ENCODE data around the gene SMYD2.

DNA sequence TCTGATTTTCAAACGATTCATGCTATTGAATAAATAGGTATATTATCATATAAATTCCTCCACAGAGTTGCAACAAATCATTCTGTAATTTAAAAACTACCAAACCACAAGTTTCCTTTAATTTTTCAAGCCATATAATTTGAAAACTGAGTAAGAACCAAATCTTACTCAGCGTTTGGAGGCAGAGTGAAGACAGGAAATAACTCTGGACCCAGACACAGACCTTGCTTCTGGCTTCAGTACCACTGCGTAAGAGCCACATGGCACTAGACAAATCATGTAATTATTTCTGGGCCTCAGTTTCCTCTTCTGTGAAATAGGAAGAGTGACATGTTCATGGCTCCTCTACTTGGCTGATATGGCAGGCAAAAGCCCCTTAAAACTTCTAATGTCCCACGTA, 82.4 kb downstream of the SMYD2 start:
- TF ChIP-seq, protein P1, sequence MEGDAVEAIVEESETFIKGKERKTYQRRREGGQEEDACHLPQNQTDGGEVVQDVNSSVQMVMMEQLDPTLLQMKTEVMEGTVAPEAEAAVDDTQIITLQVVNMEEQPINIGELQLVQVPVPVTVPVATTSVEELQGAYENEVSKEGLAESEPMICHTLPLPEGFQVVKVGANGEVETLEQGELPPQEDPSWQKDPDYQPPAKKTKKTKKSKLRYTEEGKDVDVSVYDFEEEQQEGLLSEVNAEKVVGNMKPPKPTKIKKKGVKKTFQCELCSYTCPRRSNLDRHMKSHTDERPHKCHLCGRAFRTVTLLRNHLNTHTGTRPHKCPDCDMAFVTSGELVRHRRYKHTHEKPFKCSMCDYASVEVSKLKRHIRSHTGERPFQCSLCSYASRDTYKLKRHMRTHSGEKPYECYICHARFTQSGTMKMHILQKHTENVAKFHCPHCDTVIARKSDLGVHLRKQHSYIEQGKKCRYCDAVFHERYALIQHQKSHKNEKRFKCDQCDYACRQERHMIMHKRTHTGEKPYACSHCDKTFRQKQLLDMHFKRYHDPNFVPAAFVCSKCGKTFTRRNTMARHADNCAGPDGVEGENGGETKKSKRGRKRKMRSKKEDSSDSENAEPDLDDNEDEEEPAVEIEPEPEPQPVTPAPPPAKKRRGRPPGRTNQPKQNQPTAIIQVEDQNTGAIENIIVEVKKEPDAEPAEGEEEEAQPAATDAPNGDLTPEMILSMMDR (IDR thresholded peaks at IDR 0.05; ENCODE audit: borderline replicate concordance, extremely low read depth, low read length, poor library complexity, severe bottlenecking) = no peak
- no peak for TF ChIP-seq EZH2 (IDR thresholded peaks at IDR 0.05; ENCODE audit: borderline replicate concordance, low read depth, low read length, severe bottlenecking)

Data from DND-41 (cell line).